ENCODE data around the gene EDNRB.

DNA sequence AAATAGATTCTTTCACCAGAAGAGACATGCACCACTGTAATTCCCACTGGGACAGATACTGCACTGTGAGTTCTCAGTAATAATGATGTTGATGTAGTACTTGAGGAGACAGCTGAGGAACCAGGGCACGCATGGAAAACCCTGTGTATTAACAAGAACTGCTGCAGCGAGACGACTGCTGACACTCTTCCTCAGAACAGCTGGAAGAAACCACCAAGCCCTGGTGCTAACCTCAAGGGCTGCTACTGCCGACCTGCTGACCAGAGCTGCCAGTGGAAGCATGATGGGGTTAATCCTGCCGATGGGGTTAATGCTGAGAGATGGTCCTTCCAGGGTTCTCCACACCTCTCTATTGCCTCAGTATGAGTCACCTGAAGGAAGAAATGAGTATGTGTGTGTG, 45.6 kb downstream of the EDNRB start:
- TF ChIP-seq YY1 (IDR thresholded peaks at IDR 0.05; ENCODE audit: low read depth) (no peak), ELF1 (IDR thresholded peaks at IDR 0.05) (no peak), SIN3A (IDR thresholded peaks at IDR 0.05; ENCODE audit: borderline replicate concordance, low read depth, low read length) (no peak), FOXM1 (IDR thresholded peaks at IDR 0.05; ENCODE audit: low read depth) (no peak)
- TF ChIP-seq, protein P1, sequence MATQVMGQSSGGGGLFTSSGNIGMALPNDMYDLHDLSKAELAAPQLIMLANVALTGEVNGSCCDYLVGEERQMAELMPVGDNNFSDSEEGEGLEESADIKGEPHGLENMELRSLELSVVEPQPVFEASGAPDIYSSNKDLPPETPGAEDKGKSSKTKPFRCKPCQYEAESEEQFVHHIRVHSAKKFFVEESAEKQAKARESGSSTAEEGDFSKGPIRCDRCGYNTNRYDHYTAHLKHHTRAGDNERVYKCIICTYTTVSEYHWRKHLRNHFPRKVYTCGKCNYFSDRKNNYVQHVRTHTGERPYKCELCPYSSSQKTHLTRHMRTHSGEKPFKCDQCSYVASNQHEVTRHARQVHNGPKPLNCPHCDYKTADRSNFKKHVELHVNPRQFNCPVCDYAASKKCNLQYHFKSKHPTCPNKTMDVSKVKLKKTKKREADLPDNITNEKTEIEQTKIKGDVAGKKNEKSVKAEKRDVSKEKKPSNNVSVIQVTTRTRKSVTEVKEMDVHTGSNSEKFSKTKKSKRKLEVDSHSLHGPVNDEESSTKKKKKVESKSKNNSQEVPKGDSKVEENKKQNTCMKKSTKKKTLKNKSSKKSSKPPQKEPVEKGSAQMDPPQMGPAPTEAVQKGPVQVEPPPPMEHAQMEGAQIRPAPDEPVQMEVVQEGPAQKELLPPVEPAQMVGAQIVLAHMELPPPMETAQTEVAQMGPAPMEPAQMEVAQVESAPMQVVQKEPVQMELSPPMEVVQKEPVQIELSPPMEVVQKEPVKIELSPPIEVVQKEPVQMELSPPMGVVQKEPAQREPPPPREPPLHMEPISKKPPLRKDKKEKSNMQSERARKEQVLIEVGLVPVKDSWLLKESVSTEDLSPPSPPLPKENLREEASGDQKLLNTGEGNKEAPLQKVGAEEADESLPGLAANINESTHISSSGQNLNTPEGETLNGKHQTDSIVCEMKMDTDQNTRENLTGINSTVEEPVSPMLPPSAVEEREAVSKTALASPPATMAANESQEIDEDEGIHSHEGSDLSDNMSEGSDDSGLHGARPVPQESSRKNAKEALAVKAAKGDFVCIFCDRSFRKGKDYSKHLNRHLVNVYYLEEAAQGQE (IDR thresholded peaks at IDR 0.05; ENCODE audit: low read depth, low read length) = no peak
- TF ChIP-seq, protein P2, sequence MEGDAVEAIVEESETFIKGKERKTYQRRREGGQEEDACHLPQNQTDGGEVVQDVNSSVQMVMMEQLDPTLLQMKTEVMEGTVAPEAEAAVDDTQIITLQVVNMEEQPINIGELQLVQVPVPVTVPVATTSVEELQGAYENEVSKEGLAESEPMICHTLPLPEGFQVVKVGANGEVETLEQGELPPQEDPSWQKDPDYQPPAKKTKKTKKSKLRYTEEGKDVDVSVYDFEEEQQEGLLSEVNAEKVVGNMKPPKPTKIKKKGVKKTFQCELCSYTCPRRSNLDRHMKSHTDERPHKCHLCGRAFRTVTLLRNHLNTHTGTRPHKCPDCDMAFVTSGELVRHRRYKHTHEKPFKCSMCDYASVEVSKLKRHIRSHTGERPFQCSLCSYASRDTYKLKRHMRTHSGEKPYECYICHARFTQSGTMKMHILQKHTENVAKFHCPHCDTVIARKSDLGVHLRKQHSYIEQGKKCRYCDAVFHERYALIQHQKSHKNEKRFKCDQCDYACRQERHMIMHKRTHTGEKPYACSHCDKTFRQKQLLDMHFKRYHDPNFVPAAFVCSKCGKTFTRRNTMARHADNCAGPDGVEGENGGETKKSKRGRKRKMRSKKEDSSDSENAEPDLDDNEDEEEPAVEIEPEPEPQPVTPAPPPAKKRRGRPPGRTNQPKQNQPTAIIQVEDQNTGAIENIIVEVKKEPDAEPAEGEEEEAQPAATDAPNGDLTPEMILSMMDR (IDR thresholded peaks at IDR 0.05) = no peak
